Measurements from ENCODE around the gene ST14.

DNA sequence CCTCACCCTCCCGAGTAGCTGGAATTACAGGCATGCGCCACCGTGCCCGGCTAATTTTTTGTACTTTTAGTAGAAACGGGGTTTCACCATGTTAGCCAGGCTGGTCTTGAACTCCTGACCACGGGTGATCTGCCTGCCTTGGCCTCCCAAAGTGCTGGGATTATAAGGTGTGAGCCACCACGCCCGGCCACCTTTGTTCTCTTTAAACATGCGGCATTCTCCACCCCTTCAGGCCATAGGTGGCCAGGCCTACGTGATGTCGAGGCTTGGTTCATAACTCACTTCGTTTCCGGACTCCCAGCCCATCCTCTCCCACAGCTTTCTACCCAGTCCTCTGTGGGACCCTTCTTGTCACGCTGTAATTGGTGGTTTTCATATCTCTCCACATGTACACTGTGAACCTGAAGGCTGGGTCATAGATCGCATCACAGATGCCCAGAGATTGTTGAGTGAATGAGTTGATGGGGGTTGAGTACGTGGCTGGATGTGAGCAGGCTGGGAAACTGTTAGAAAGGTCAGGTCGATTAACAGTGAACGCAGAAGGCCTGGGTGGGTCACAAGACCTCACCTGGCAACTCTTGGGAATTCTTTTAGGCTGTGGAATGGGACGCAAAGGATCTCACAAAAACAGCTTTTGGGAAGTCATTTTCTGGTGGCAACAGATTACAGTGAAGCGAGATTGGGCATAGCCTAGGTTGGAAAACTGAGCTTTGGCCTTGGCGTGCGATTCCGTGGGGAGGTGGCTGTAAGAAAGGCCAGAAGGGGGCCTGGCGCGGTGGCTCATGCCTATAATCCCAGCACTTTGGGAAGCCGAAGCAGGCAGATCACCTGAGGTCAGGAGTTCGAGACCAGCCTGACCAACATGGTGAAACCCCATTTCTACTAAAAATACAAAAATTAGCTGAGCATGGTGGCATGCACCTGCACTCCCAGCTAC is 44.5 kb downstream of the ST14 start:
- TF ChIP-seq, protein P1, sequence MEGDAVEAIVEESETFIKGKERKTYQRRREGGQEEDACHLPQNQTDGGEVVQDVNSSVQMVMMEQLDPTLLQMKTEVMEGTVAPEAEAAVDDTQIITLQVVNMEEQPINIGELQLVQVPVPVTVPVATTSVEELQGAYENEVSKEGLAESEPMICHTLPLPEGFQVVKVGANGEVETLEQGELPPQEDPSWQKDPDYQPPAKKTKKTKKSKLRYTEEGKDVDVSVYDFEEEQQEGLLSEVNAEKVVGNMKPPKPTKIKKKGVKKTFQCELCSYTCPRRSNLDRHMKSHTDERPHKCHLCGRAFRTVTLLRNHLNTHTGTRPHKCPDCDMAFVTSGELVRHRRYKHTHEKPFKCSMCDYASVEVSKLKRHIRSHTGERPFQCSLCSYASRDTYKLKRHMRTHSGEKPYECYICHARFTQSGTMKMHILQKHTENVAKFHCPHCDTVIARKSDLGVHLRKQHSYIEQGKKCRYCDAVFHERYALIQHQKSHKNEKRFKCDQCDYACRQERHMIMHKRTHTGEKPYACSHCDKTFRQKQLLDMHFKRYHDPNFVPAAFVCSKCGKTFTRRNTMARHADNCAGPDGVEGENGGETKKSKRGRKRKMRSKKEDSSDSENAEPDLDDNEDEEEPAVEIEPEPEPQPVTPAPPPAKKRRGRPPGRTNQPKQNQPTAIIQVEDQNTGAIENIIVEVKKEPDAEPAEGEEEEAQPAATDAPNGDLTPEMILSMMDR (IDR thresholded peaks at IDR 0.05) = no peak
- no peak for TF ChIP-seq POLR2A (IDR thresholded peaks at IDR 0.05)
